ENCODE data around the gene RASEF.

- TF ChIP-seq CTCF (conservative IDR thresholded peaks at IDR 0.05; ENCODE audit: low read depth, low read length) = no peak
- TF ChIP-seq EZH2 (IDR thresholded peaks at IDR 0.05; ENCODE audit: borderline replicate concordance, low read depth, low read length, poor library complexity, severe bottlenecking) = no peak
Measured at GRCh38 chr9:82930116-82930515, 132.8 kb downstream of the RASEF start.

Measured in A673 (cell line).